Measurements from ENCODE around the gene WDR1. TPM values are rescaled to one million over a fixed set of nuclear protein-coding genes. Genes with fewer than 3 reads are reported as not detected.

The WDR1 gene
- total and polyA plus RNA-seq, 2 of the 13 experiments (the other 11 are each of a cell fraction or from before 2014, with no cell fraction given): 106 to 198 TPM

- TF ChIP-seq, protein P1, sequence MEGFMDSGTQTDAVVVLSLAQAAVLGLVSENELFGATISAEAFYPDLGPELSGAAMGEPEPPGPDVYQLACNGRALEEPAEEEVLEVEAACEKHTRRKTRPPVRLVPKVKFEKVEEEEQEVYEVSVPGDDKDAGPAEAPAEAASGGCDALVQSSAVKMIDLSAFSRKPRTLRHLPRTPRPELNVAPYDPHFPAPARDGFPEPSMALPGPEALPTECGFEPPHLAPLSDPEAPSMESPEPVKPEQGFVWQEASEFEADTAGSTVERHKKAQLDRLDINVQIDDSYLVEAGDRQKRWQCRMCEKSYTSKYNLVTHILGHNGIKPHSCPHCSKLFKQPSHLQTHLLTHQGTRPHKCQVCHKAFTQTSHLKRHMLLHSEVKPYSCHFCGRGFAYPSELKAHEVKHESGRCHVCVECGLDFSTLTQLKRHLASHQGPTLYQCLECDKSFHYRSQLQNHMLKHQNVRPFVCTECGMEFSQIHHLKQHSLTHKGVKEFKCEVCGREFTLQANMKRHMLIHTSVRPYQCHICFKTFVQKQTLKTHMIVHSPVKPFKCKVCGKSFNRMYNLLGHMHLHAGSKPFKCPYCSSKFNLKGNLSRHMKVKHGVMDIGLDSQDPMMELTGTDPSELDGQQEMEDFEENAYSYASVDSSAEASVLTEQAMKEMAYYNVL (CRISPR knock-in tag; IDR thresholded peaks at IDR 0.05; ENCODE audit: borderline replicate concordance): no peak
- TF ChIP-seq NR2C2 (CRISPR knock-in tag; IDR thresholded peaks at IDR 0.05; ENCODE audit: borderline replicate concordance): no peak; the same call in 1 of the 2 replicates
- TF ChIP-seq NFIB (CRISPR knock-in tag; IDR thresholded peaks at IDR 0.05; ENCODE audit: borderline replicate concordance): no peak
- no peak for TF ChIP-seq MEF2D (CRISPR knock-in tag; IDR thresholded peaks at IDR 0.05)
- TF ChIP-seq, protein P2, sequence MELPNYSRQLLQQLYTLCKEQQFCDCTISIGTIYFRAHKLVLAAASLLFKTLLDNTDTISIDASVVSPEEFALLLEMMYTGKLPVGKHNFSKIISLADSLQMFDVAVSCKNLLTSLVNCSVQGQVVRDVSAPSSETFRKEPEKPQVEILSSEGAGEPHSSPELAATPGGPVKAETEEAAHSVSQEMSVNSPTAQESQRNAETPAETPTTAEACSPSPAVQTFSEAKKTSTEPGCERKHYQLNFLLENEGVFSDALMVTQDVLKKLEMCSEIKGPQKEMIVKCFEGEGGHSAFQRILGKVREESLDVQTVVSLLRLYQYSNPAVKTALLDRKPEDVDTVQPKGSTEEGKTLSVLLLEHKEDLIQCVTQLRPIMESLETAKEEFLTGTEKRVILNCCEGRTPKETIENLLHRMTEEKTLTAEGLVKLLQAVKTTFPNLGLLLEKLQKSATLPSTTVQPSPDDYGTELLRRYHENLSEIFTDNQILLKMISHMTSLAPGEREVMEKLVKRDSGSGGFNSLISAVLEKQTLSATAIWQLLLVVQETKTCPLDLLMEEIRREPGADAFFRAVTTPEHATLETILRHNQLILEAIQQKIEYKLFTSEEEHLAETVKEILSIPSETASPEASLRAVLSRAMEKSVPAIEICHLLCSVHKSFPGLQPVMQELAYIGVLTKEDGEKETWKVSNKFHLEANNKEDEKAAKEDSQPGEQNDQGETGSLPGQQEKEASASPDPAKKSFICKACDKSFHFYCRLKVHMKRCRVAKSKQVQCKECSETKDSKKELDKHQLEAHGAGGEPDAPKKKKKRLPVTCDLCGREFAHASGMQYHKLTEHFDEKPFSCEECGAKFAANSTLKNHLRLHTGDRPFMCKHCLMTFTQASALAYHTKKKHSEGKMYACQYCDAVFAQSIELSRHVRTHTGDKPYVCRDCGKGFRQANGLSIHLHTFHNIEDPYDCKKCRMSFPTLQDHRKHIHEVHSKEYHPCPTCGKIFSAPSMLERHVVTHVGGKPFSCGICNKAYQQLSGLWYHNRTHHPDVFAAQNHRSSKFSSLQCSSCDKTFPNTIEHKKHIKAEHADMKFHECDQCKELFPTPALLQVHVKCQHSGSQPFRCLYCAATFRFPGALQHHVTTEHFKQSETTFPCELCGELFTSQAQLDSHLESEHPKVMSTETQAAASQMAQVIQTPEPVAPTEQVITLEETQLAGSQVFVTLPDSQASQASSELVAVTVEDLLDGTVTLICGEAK (IDR thresholded peaks at IDR 0.05): no peak
- TF ChIP-seq, protein P2 (CRISPR knock-in tag; IDR thresholded peaks at IDR 0.05): no peak
- no peak for TF ChIP-seq DZIP1 (CRISPR knock-in tag; IDR thresholded peaks at IDR 0.05)
- TF ChIP-seq ZNF205 (CRISPR knock-in tag; IDR thresholded peaks at IDR 0.05): no peak
- peak; percentile 83 for TF ChIP-seq ELF3 (CRISPR knock-in tag; IDR thresholded peaks at IDR 0.05)
- no peak for TF ChIP-seq ZNF24 (IDR thresholded peaks at IDR 0.05)
- TF ChIP-seq SP2 (CRISPR knock-in tag; IDR thresholded peaks at IDR 0.05): peak; percentile 56
- 0 out of 2 replicates have a peak, but pooled peaks have one; percentile 21 for TF ChIP-seq RAD21 (CRISPR knock-in tag; IDR thresholded peaks at IDR 0.05)
- TF ChIP-seq SUZ12 (IDR thresholded peaks at IDR 0.05; ENCODE audit: low read depth, low read length): no peak
- peak; percentile 64 for TF ChIP-seq TBL1XR1 (IDR thresholded peaks at IDR 0.05; ENCODE audit: borderline replicate concordance, low read length, partially characterized antibody)
- no peak for TF ChIP-seq SMARCC2 (IDR thresholded peaks at IDR 0.05)
- TF ChIP-seq ZNF75D (CRISPR knock-in tag; IDR thresholded peaks at IDR 0.05; ENCODE audit: borderline replicate concordance): no peak
Measured at GRCh38 chr4:10116569-10117358, at the start of gene WDR1 (continued).
